H1 (cell line): ENCODE results near the gene SASH3.

Source experiments
- CHD2 ChIP-seq: IDR thresholded peaks from 2 replicates; pipeline ENCODE4 v1.6.1; 2012; ENCODE audit warnings: low read length, improper control_type of control experiment
- SP1 ChIP-seq: IDR thresholded peaks from 2 replicates; pipeline ENCODE4 v1.6.1; 2011; ENCODE audit warnings: low read depth, low read length

- no peak for TF ChIP-seq SP1
- TF ChIP-seq CHD2 = no peak
These were observed 29.4 kb downstream of the SASH3 start for GRCh38 chrX:129808829-129809796.
